OCI-LY7 (cell line): ENCODE data around the gene SORCS3. TPM values are rescaled to one million over a fixed set of nuclear protein-coding genes. Genes with fewer than 3 reads are reported as not detected.

Experiments used
- BruUV-seq: library from RNA; stranded (reverse); fragments of 400-500 nt; replicated peaks from 2 replicates; lab custom pipeline; 2021; lab: Mats Ljungman, UMichigan
- CTCF ChIA-PET: fragments of 300-600 bp; sonication (Branson Sonifier 250); formaldehyde crosslinking; loops from one replicate; lab custom pipeline; 2022; ENCODE audit warnings: antibody characterized with exemption; ENCODE audit not compliant: unreplicated experiment; lab: Charles Lee
- POLR2A ChIA-PET: fragments of 300-600 bp; sonication (Branson Sonifier 250); formaldehyde crosslinking; loops from one replicate; lab custom pipeline; 2022; ENCODE audit warnings: antibody characterized with exemption; lab: Charles Lee
- DNase-seq: peaks from one replicate; pipeline ENCODE4 v3.0.0-alpha.2; 2015; ENCODE audit warnings: low spot score
- H2AFZ ChIP-seq: fragments of 200-600 bp; sonication (generic), shearing (Covaris generic); 2 replicates; pipeline ENCODE4 v1.6.1; 2014; ENCODE audit warnings: mild to moderate bottlenecking, antibody characterized with exemption, low read length, moderate library complexity
- H3K27ac ChIP-seq: fragments of 200-600 bp; sonication (generic); 2 replicates; pipeline ENCODE4 v1.5.1; 2014; ENCODE audit warnings: mixed run types, low read depth, mild to moderate bottlenecking, moderate library complexity, low read length, inconsistent platforms; ENCODE audit not compliant: poor library complexity, severe bottlenecking
- H3K36me3 ChIP-seq: fragments of 200-600 bp; sonication (generic); 2 replicates; pipeline ENCODE4 v1.6.1; 2014; ENCODE audit warnings: mild to moderate bottlenecking, antibody characterized with exemption, low read length, moderate library complexity, mixed read lengths; ENCODE audit not compliant: insufficient read depth
- H3K4me1 ChIP-seq: fragments of 200-600 bp; sonication (generic); 2 replicates; pipeline ENCODE4 v1.5.1; 2014; ENCODE audit warnings: mild to moderate bottlenecking, low read length; ENCODE audit not compliant: insufficient read depth, poor library complexity, severe bottlenecking
- H3K4me2 ChIP-seq: fragments of 200-600 bp; sonication (generic); 2 replicates; pipeline ENCODE4 v1.6.1; 2014; ENCODE audit warnings: mild to moderate bottlenecking, low read length
- H3K4me3 ChIP-seq: fragments of 200-600 bp; sonication (generic); 2 replicates; pipeline ENCODE4 v1.5.1; 2014; ENCODE audit warnings: mild to moderate bottlenecking, low read depth, low read length; ENCODE audit not compliant: poor library complexity, severe bottlenecking
- H3K79me2 ChIP-seq: fragments of 200-600 bp; sonication (generic); 2 replicates; pipeline ENCODE4 v1.6.1; 2016; ENCODE audit warnings: low read depth, mild to moderate bottlenecking, low read length, moderate library complexity, mixed read lengths; ENCODE audit not compliant: insufficient read depth
- H3K9me2 ChIP-seq: fragments of 200-600 bp; sonication (generic); 2 replicates; pipeline ENCODE4 v1.6.1; 2016; ENCODE audit warnings: mild to moderate bottlenecking, low read length, mixed read lengths; ENCODE audit not compliant: insufficient read depth
- H3K9me3 ChIP-seq: fragments of 200-600 bp; sonication (generic); 2 replicates; pipeline ENCODE4 v1.6.1; 2014; ENCODE audit warnings: mild to moderate bottlenecking, mixed run types, low read length, mixed read lengths
- H4K20me1 ChIP-seq: fragments of 200-600 bp; sonication (generic); 2 replicates; pipeline ENCODE4 v1.6.1; 2014; ENCODE audit warnings: mild to moderate bottlenecking, antibody characterized with exemption, low read length, moderate library complexity, mixed read lengths; ENCODE audit not compliant: insufficient read depth
- CTCF ChIP-seq: fragments of 200-600 bp; sonication (generic); conservative IDR thresholded peaks from 2 replicates; pipeline ENCODE4 v1.5.1; 2014; ENCODE audit warnings: mild to moderate bottlenecking, antibody characterized with exemption, low read length, moderate library complexity, mixed read lengths
- EZH2phosphoT487 ChIP-seq: fragments of 200-600 bp; sonication (generic); IDR thresholded peaks from 2 replicates; pipeline ENCODE4 v1.6.1; 2018; ENCODE audit warnings: low read depth, borderline replicate concordance, mild to moderate bottlenecking, mixed run types, antibody characterized with exemption, low read length, moderate library complexity, mixed read lengths
- intact Hi-C: fragments of 100-400 bp; cut with micrococcal nuclease; formaldehyde crosslinking; loops from one replicate; pipeline ENCODE4 v1.10.0; 2022; ENCODE audit not compliant: unreplicated experiment
- total RNA-seq, 2 experiments: library from RNA; depleted of rRNA in 1 of 2; stranded (reverse); fragments of >200 nt in 1 of 2; shearing (Covaris generic) in 1 of 2; gene quantifications; 2 replicates each; pipeline ENCODE4 v1.2.3, GENCODE V29; 2014 to 2022

SORCS3 gene
- total RNA-seq, 2 experiments from 2014 or later, result not detected

GRCh38 chr10:104630731-104631130, 10.4 kb upstream of the SORCS3 start:
- no peak overlapping the region for H3K4me3 ChIP-seq
- H2AFZ ChIP-seq, result no peak overlapping the region
- H3K36me3 ChIP-seq, result no peaks in the 10 kb centered on the region
- no peaks in the 10 kb centered on the region for H4K20me1 ChIP-seq
- no peak overlapping the region for H3K4me2 ChIP-seq
- H3K9me2 ChIP-seq, result no peaks in the 10 kb centered on the region
- H3K4me1 ChIP-seq, result no peaks in the 10 kb centered on the region
- H3K9me3 ChIP-seq, result no peaks in the 10 kb centered on the region
- TF ChIP-seq EZH2phosphoT487 (no peak), CTCF (no peak)
- POLR2A ChIA-PET, result no interaction called here
- no peaks in the 10 kb centered on the region for H3K79me2 ChIP-seq
- DNase-seq, result no peak
- BruUV-seq, result no TSS peak
- intact Hi-C loops, result no loop called here
- CTCF ChIA-PET, result no interaction called here
- H3K27ac ChIP-seq, result no peak overlapping the region

- H2AFZ ChIP-seq, result no peak overlapping the region
- no peaks in the 10 kb centered on the region for H3K79me2 ChIP-seq
- intact Hi-C loops, result no loop called here
- H4K20me1 ChIP-seq, result no peaks in the 10 kb centered on the region
- DNase-seq, result no peak
- no peaks in the 10 kb centered on the region for H3K9me3 ChIP-seq
- no TSS peak for BruUV-seq
- H3K36me3 ChIP-seq, result no peaks in the 10 kb centered on the region
- TF ChIP-seq CTCF (no peak), EZH2phosphoT487 (no peak)
- H3K4me2 ChIP-seq, result no peak overlapping the region
- no peaks in the 10 kb centered on the region for H3K4me1 ChIP-seq
- CTCF ChIA-PET, result no interaction called here
- no peak overlapping the region for H3K4me3 ChIP-seq
- no peak overlapping the region for H3K27ac ChIP-seq
- POLR2A ChIA-PET, result no interaction called here
- H3K9me2 ChIP-seq, result no peaks in the 10 kb centered on the region
Observed at GRCh38 chr10:104631946-104632345, 9.1 kb upstream of the SORCS3 start.

DNA sequence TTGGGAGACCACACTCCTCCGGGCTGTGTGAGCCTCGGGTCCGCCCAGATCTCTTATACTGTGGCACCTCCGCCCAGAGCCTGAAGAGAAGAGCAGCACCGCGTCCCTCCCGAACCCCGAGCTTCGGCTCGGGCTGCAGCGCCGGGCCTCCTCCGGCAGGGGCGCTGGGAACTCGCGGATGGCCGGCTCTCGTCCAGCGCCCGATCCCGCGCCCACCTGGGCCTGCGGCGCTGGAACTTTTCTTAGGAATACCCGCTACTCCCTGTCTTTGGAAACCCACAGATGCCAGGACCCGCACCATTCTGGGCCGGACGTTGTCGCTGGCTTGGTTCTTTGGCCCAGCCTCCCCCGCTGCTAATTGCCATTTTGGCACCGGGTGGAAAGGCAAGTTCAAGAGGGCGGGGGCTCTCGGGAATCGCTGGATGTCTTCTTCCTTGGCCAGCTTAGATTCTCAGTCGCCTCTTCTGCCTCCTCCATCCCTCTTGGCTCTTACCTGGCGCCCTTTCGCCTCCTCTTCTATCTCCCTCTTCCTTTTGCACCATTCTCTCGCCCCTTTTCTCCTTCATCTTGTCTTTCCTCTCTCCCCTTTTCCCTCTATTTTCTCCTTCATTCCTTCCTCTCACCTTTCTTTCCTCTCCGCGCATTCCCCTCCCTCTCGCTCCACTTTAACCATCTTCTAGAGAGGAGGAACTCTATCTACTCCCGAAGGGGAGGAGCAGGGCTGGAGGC, 2.1 kb upstream of the SORCS3 start:
- CTCF ChIA-PET, result no interaction called here
- H3K27ac ChIP-seq, result no peak overlapping the region
- POLR2A ChIA-PET, result interaction anchor here (0.6 kb wide), 1 partner anchor 206 kb away, joined by 3 read pairs; no protein-coding TSS in a partner anchor
- H4K20me1 ChIP-seq, result no peaks in the 10 kb centered on the region
- H2AFZ ChIP-seq, result no peak overlapping the region
- no peak for TF ChIP-seq CTCF
- no peak for TF ChIP-seq EZH2phosphoT487
- no TSS peak for BruUV-seq
- intact Hi-C loops, result no loop called here
- H3K4me3 ChIP-seq, result no peak overlapping the region
- H3K4me2 ChIP-seq, result no peak overlapping the region
- no peaks in the 10 kb centered on the region for H3K9me2 ChIP-seq
- H3K4me1 ChIP-seq, result no peaks in the 10 kb centered on the region
- no peaks in the 10 kb centered on the region for H3K79me2 ChIP-seq
- H3K36me3 ChIP-seq, result no peaks in the 10 kb centered on the region
- DNase-seq, result no peak
- H3K9me3 ChIP-seq, result no peaks in the 10 kb centered on the region
